SU-DHL-6 (cell line): ENCODE data around the gene ANXA2.

Source experiments
- H2AFZ ChIP-seq: fragments of 200-600 bp; sonication (generic); 2 replicates; pipeline ENCODE4 v1.6.1; 2014; ENCODE audit warnings: low read depth, mild to moderate bottlenecking, moderate library complexity, mixed read lengths, antibody characterized with exemption, low read length; ENCODE audit not compliant: severe bottlenecking
- H3F3A ChIP-seq: fragments of 200-600 bp; shearing (Covaris generic); 2 replicates; pipeline ENCODE4 v1.6.0; 2016; ENCODE audit warnings: antibody characterized with exemption, mild to moderate bottlenecking; ENCODE audit not compliant: insufficient read depth
- H3K27ac ChIP-seq: fragments of 200-600 bp; sonication (generic); 2 replicates; pipeline ENCODE4 v1.5.1; 2016; ENCODE audit warnings: low read depth, mild to moderate bottlenecking, low read length, moderate library complexity, mixed read lengths
- H3K27me3 ChIP-seq: fragments of 200-600 bp; sonication (generic), shearing (Covaris generic); 2 replicates; pipeline ENCODE4 v1.6.0; 2014; ENCODE audit warnings: mild to moderate bottlenecking, low read length
- H3K36me3 ChIP-seq: fragments of 200-600 bp; sonication (generic); 2 replicates; pipeline ENCODE4 v1.6.1; 2014; ENCODE audit warnings: mild to moderate bottlenecking, low read length, mixed read lengths
- H3K4me2 ChIP-seq: fragments of 300-600, 200-600 bp; shearing (Covaris generic), sonication (generic); 2 replicates; pipeline ENCODE4 v1.6.0; 2014; ENCODE audit warnings: low read length, low read depth, mild to moderate bottlenecking; ENCODE audit not compliant: poor library complexity, severe bottlenecking
- H3K4me3 ChIP-seq: fragments of 200-600 bp; sonication (generic); 2 replicates; pipeline ENCODE4 v1.5.1; 2014; ENCODE audit warnings: antibody characterized with exemption, low read length, mild to moderate bottlenecking, mixed read lengths; ENCODE audit not compliant: insufficient read depth, poor library complexity, severe bottlenecking
- H3K79me2 ChIP-seq: fragments of 200-600 bp; sonication (generic); 2 replicates; pipeline ENCODE4 v1.6.1; 2014; ENCODE audit warnings: mild to moderate bottlenecking, low read length, moderate library complexity; ENCODE audit not compliant: insufficient read depth
- H3K9ac ChIP-seq: fragments of 200-600 bp; sonication (generic); 2 replicates; pipeline ENCODE4 v1.7.0; 2014; ENCODE audit warnings: mild to moderate bottlenecking, low read length
- H3K9me2 ChIP-seq: fragments of 200-600 bp; sonication (generic); replicated peaks from 2 replicates; pipeline ENCODE4 v1.6.1; 2014; ENCODE audit warnings: low read length; ENCODE audit not compliant: insufficient read depth
- H3K9me3 ChIP-seq: fragments of 200-600 bp; sonication (generic); 2 replicates; pipeline ENCODE4 v1.6.1; 2014; ENCODE audit warnings: low read length, mixed read lengths; ENCODE audit not compliant: insufficient read depth
- H4K20me1 ChIP-seq: fragments of 200-600 bp; sonication (generic); 2 replicates; pipeline ENCODE4 v1.6.1; 2014; ENCODE audit warnings: low read depth, mild to moderate bottlenecking, antibody characterized with exemption, low read length, moderate library complexity, mixed read lengths
- EZH2phosphoT487 ChIP-seq: fragments of 200-600 bp; sonication (generic), shearing (Covaris generic); conservative IDR thresholded peaks from 2 replicates; pipeline ENCODE4 v1.6.1; 2018; ENCODE audit warnings: mild to moderate bottlenecking, antibody characterized with exemption, low read length, moderate library complexity, mixed read lengths
- TF ChIP-seq, protein P1 (sequence below): fragments of 200-600 bp; sonication (generic); IDR thresholded peaks from one replicate; pipeline ENCODE4 v1.5.1; 2017; ENCODE audit warnings: antibody characterized with exemption, mild to moderate bottlenecking, low read length, moderate library complexity; ENCODE audit not compliant: insufficient read depth, poor library complexity, severe bottlenecking

The ANXA2 gene

DNA sequence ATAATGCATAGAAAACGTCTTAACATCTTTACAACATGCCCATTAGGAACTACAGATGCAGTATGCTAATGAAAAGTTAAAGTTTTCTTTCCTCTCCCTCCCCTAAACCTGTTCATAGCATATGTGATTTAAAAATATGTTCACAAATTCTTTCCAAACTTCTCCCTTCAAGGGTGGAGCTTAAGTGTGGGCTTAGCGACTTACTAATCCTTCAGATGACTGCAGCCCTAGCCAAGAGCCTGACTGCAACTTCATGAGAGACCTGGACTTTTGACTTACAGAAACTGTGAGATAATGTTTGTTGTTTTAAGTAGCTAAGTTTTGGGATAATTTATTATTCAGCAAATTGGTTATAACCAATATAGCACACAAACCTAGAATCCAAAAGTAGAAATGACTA is 22.0 kb upstream of the ANXA2 start:
- Histone ChIP-seq H3K4me3 (no peak overlapping the region), H3K27me3 (no peaks in the 10 kb centered on the region)
- TF ChIP-seq, protein P1, sequence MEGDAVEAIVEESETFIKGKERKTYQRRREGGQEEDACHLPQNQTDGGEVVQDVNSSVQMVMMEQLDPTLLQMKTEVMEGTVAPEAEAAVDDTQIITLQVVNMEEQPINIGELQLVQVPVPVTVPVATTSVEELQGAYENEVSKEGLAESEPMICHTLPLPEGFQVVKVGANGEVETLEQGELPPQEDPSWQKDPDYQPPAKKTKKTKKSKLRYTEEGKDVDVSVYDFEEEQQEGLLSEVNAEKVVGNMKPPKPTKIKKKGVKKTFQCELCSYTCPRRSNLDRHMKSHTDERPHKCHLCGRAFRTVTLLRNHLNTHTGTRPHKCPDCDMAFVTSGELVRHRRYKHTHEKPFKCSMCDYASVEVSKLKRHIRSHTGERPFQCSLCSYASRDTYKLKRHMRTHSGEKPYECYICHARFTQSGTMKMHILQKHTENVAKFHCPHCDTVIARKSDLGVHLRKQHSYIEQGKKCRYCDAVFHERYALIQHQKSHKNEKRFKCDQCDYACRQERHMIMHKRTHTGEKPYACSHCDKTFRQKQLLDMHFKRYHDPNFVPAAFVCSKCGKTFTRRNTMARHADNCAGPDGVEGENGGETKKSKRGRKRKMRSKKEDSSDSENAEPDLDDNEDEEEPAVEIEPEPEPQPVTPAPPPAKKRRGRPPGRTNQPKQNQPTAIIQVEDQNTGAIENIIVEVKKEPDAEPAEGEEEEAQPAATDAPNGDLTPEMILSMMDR, result no peak
- no peak for TF ChIP-seq EZH2phosphoT487

DNA sequence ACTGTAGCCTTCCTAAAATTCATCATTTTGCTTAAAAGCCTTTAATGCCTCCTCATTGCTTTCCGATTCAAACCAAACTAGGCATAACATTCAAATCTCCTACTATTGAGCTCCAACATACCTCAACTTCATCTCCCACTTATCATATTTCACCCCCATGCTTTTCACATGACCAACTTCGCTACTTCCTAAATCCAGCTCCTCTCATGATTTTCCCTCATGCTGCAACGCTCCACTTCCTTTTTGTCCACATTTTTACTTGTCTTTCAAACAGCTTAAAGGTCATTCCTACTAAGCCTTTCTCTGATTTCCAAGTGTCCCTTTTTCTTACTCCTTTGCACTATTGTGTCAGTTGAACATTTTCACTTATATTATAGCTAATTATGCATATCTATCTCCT is 20.3 kb upstream of the ANXA2 start:
- Histone ChIP-seq H2AFZ (no peak overlapping the region), H3K9me2 (no peaks in the 10 kb centered on the region), H3K9me3 (no peaks in the 10 kb centered on the region), H3K36me3 (no peaks in the 10 kb centered on the region), H3K27me3 (no peaks in the 10 kb centered on the region), H3K79me2 (no peaks in the 10 kb centered on the region), H3K9ac (no peak overlapping the region), H3K27ac (no peak overlapping the region), H3K4me2 (no peak overlapping the region), H4K20me1 (no peaks in the 10 kb centered on the region), H3K4me3 (no peak overlapping the region), H3F3A (no peaks in the 10 kb centered on the region)
- TF ChIP-seq EZH2phosphoT487, result no peak
- TF ChIP-seq, protein P1, result no peak

More for the DNA sequence above, 22.0 kb upstream of the ANXA2 start:
- no peak overlapping the region for H2AFZ ChIP-seq
- no peak overlapping the region for H3K27ac ChIP-seq
- no peak overlapping the region for H3K9ac ChIP-seq
- H3K9me3 ChIP-seq, result no peaks in the 10 kb centered on the region
- no peak overlapping the region for H3K4me2 ChIP-seq
- H3K9me2 ChIP-seq, result no peaks in the 10 kb centered on the region
- no peaks in the 10 kb centered on the region for H3F3A ChIP-seq
- H3K79me2 ChIP-seq, result no peaks in the 10 kb centered on the region
- no peaks in the 10 kb centered on the region for H4K20me1 ChIP-seq
- H3K36me3 ChIP-seq, result no peaks in the 10 kb centered on the region

DNA sequence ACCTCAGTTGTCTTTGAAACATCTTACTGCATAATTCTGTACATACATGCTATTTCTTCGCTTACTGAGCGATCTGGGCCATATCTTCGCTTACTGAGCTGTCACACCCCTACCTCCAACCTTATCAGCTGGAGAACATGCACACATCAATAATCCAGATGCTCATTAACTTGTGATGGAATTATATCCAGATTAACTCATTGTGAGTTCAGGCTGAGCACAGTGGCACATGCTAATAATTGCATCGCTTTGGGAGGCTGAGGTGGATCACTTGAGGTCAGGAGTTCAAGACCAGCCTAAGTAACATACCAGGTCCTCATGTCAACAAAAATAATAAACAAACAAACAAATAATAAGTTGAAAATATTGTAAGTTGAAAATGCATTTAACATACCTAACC is 19.3 kb upstream of the ANXA2 start:
- H3K36me3 ChIP-seq, result no peaks in the 10 kb centered on the region
- no peak overlapping the region for H3K4me3 ChIP-seq
- H2AFZ ChIP-seq, result no peak overlapping the region
- H3K27ac ChIP-seq, result no peak overlapping the region
- no peaks in the 10 kb centered on the region for H3K27me3 ChIP-seq
- H3K9me2 ChIP-seq, result no peaks in the 10 kb centered on the region
- no peaks in the 10 kb centered on the region for H3K79me2 ChIP-seq
- H3K9ac ChIP-seq, result no peak overlapping the region
- H4K20me1 ChIP-seq, result no peaks in the 10 kb centered on the region
- no peaks in the 10 kb centered on the region for H3K9me3 ChIP-seq
- TF ChIP-seq, protein P1, result no peak
- no peak for TF ChIP-seq EZH2phosphoT487
- H3F3A ChIP-seq, result no peaks in the 10 kb centered on the region
- H3K4me2 ChIP-seq, result no peak overlapping the region

DNA sequence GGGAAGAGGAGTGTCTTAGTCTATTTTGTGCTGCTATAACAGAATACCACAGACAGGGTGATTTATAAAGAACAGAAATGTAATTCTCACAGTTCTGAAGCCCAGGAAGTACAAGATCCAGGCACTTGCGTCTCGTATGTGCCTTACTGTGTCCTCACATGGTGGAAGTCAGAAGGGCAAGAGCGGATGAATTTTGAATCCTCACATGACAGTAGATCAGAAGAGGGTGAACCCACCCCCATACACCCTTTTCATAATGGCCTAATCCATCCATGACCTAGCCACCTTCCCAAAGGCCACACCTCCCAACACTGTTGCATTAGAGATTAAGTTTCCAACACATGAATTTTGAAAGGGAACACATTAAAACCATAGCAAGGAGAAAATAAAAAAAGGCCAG is 18.7 kb upstream of the ANXA2 start:
- Histone ChIP-seq H3K36me3 (no peaks in the 10 kb centered on the region), H3K27ac (no peak overlapping the region), H3K79me2 (no peaks in the 10 kb centered on the region), H4K20me1 (no peaks in the 10 kb centered on the region), H3K9ac (no peak overlapping the region), H3K9me2 (no peaks in the 10 kb centered on the region), H3K9me3 (no peaks in the 10 kb centered on the region), H3K27me3 (no peaks in the 10 kb centered on the region), H2AFZ (no peak overlapping the region), H3F3A (no peaks in the 10 kb centered on the region), H3K4me2 (no peak overlapping the region), H3K4me3 (no peak overlapping the region)
- TF ChIP-seq, protein P1, result no peak
- TF ChIP-seq EZH2phosphoT487, result no peak
